Natural killer cell (primary cell): ENCODE results near the gene HSFX3. TPM values are rescaled to one million over a fixed set of nuclear protein-coding genes. Genes with fewer than 3 reads are reported as not detected.

Experiments used
- ATAC-seq, 3 donors: fragments of 150-1000 bp in 2 of 3; fragments of 200-7000 bp in 1 of 3; cut with Tn5 transposase; 1 replicate in 1 of 3; 2 replicates in 2 of 3; pipeline ENCODE4 v1.10.0; 2021; ENCODE audit warnings: mild to moderate bottlenecking in 2 of 3, moderate library complexity in 2 of 3
- DNase-seq, 2 donors: peaks; one replicate each; pipeline versions ENCODE4 v3.0.0 to v3.0.0-alpha.2; 2013 to 2021; ENCODE audit warnings: mixed read lengths in 1 of 2
- H3K27ac ChIP-seq: one replicate; pipeline ENCODE4 v1.5.1; 2013; ENCODE audit warnings: mild to moderate bottlenecking, low read length
- H3K27me3 ChIP-seq: one replicate; pipeline ENCODE4 v1.6.1; 2013; ENCODE audit warnings: low read length; ENCODE audit not compliant: control insufficient read depth, insufficient read depth
- H3K36me3 ChIP-seq: one replicate; pipeline ENCODE4 v1.6.1; 2013; ENCODE audit warnings: low read length; ENCODE audit not compliant: control insufficient read depth, insufficient read depth
- H3K4me1 ChIP-seq: one replicate; pipeline ENCODE4 v1.6.1; 2013; ENCODE audit warnings: low read length; ENCODE audit not compliant: control insufficient read depth, insufficient read depth
- H3K4me3 ChIP-seq: one replicate; pipeline ENCODE4 v1.5.1; 2013; ENCODE audit warnings: low read length
- H3K9me3 ChIP-seq: one replicate; pipeline ENCODE4 v1.6.1; 2013; ENCODE audit warnings: low read length; ENCODE audit not compliant: control insufficient read depth, insufficient read depth
- H3K27ac Mint-ChIP-seq, 2 donors: one replicate each; pipeline ENCODE4 v1.8.0; 2022; ENCODE audit warnings: mild to moderate bottlenecking in 2 of 2, mixed read lengths in 2 of 2, moderate library complexity in 1 of 2
- H3K27me3 Mint-ChIP-seq, 2 donors: one replicate each; pipeline ENCODE4 v1.8.0; 2022; ENCODE audit warnings: low read depth in 2 of 2, mixed read lengths in 2 of 2
- H3K36me3 Mint-ChIP-seq: one replicate; pipeline ENCODE4 v1.8.0; 2022; ENCODE audit warnings: mixed read lengths
- H3K4me1 Mint-ChIP-seq, 2 donors: one replicate each; pipeline ENCODE4 v1.8.0; 2022; ENCODE audit warnings: mixed read lengths in 2 of 2
- H3K4me3 Mint-ChIP-seq: one replicate; pipeline ENCODE4 v1.8.0; 2022; ENCODE audit warnings: mild to moderate bottlenecking, moderate library complexity, mixed read lengths
- H3K9me3 Mint-ChIP-seq, 2 donors: one replicate each; pipeline ENCODE4 v1.8.0; 2022; ENCODE audit warnings: mixed read lengths in 2 of 2
- WGBS: methylation state at CpG from one replicate; pipeline ENCODE4 v1.1.7; 2013; ENCODE audit warnings: missing lambda C conversion rate; ENCODE audit not compliant: insufficient coverage; 5-methylcytosine and 5-hydroxymethylcytosine counted together
- intact Hi-C: fragments of 100-400 bp; cut with micrococcal nuclease; formaldehyde crosslinking; loops from one replicate; pipeline ENCODE4 v1.14.2; 2022
- total RNA-seq, 4 donors: library from RNA; stranded (reverse); fragments of 120-200 nt in 1 of 4; gene quantifications; one replicate each; pipeline versions ENCODE4 v1.2.3 to v1.2.4, GENCODE V29; 2013 to 2022
- TF ChIP-seq, protein P1 (sequence below): fragments of 200-600 bp; IDR thresholded peaks from one replicate; pipeline ENCODE4 v1.8.0; 2022; ENCODE audit warnings: antibody characterized with exemption

Gene HSFX3
- total RNA-seq, 3 donors from 2014 or later (not counting 1 experiment from before 2014, with no cell fraction given) = not detected

GRCh38 chrX:149510386-149510785, 39.3 kb downstream of the HSFX3 start:
- Histone ChIP-seq H3K9me3 (no peaks in the 10 kb centered on the region), H3K27ac (no peak overlapping the region), H3K27me3 (no peaks in the 10 kb centered on the region), H3K4me3 (no peak overlapping the region), H3K36me3 (no peaks in the 10 kb centered on the region), H3K4me1 (peaks cover 42% of the 10 kb centered on the region)
- DNase-seq = no peak
- Mint-ChIP-seq H3K36me3 (no peaks in the 10 kb centered on the region), H3K4me3 (no peak overlapping the region), H3K9me3 (no peaks in the 10 kb centered on the region), H3K27ac (peak overlapping the region in 1 of 2 donors; percentile 8), H3K4me1 (peaks cover 34 to 37% of the 10 kb centered on the region in 2 donors), H3K27me3 (peaks cover 0 to 10% of the 10 kb centered on the region in 2 donors)
- intact Hi-C loops = loop anchor here (5.0 to 10.0 kb wide), 2 partner anchors 122 to 1596 kb away; partner anchors contain the start of genes FMR1 and TMEM185A
- no CpG with 5 or more reads among the region's 4 CpGs for WGBS
- TF ChIP-seq, protein P1, sequence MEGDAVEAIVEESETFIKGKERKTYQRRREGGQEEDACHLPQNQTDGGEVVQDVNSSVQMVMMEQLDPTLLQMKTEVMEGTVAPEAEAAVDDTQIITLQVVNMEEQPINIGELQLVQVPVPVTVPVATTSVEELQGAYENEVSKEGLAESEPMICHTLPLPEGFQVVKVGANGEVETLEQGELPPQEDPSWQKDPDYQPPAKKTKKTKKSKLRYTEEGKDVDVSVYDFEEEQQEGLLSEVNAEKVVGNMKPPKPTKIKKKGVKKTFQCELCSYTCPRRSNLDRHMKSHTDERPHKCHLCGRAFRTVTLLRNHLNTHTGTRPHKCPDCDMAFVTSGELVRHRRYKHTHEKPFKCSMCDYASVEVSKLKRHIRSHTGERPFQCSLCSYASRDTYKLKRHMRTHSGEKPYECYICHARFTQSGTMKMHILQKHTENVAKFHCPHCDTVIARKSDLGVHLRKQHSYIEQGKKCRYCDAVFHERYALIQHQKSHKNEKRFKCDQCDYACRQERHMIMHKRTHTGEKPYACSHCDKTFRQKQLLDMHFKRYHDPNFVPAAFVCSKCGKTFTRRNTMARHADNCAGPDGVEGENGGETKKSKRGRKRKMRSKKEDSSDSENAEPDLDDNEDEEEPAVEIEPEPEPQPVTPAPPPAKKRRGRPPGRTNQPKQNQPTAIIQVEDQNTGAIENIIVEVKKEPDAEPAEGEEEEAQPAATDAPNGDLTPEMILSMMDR = no peak
- ATAC-seq = no peak

DNA sequence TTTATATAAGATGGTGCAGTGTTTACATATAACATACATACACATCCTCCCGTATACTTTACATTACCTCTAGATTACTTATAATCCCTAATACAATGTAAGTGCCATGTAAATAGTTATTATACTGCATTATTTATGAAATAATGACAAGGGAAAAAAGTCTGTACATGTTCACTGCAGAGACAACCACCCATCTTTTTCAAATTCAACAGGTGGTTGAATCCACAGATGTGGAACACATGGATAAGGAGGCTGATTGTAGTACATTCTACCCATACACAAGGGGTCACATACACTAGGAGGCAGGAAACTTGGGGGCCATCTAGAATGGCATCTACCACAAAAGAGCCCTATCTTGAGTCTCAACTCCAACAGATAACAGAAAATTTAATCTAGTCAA, 41.3 kb downstream of the HSFX3 start:
- H3K27ac Mint-ChIP-seq = no peak overlapping the region
- H3K36me3 Mint-ChIP-seq = no peaks in the 10 kb centered on the region
- H3K9me3 ChIP-seq = no peaks in the 10 kb centered on the region
- intact Hi-C loops = loop anchor here (10.0 kb wide), 3 partner anchors 316 to 1186 kb away; partner anchors contain the start of genes EOLA2 and MTMR1
- peaks cover 0 to 10% of the 10 kb centered on the region in 2 donors for H3K27me3 Mint-ChIP-seq
- H3K9me3 Mint-ChIP-seq = no peaks in the 10 kb centered on the region
- peaks cover 36% of the 10 kb centered on the region for H3K4me1 ChIP-seq
- no peak overlapping the region for H3K4me3 ChIP-seq
- H3K4me1 Mint-ChIP-seq = peaks cover 22 to 34% of the 10 kb centered on the region in 2 donors
- WGBS = no CpG with 5 or more reads among the region's 1 CpG
- TF ChIP-seq, protein P1 = no peak
- H3K27ac ChIP-seq = no peak overlapping the region
- DNase-seq = no peak
- H3K27me3 ChIP-seq = no peaks in the 10 kb centered on the region
- no peak for ATAC-seq
- H3K36me3 ChIP-seq = no peaks in the 10 kb centered on the region
- H3K4me3 Mint-ChIP-seq = no peak overlapping the region

DNA sequence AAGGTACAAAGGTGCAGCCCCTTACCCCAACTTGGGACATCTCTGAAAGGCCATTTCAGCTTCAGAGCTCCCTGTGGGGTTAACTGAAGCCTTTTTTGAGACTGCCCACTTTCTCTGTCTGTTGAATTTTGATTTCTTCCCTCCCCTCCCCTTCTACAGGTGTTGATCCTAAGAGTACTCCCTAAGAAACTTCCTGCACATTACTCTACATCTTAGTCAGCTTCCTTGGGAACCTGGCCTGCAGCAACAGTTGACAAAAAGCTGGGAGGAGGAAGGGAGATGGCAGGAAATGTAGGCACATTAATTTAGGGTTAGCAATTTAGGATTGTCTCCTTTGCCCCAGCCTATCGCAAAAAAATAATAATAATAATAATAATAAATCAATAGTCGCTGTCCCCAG, 43.4 kb downstream of the HSFX3 start:
- Histone ChIP-seq H3K27me3 (no peaks in the 10 kb centered on the region), H3K4me3 (no peak overlapping the region), H3K4me1 (peaks cover 39% of the 10 kb centered on the region), H3K36me3 (peaks cover 12% of the 10 kb centered on the region), H3K9me3 (no peaks in the 10 kb centered on the region), H3K27ac (peak overlapping the region; percentile 91)
- Mint-ChIP-seq H3K4me1 (peaks cover 30 to 42% of the 10 kb centered on the region in 2 donors), H3K27ac (peak overlapping the region in 1 of 2 donors; percentile 92), H3K9me3 (no peaks in the 10 kb centered on the region), H3K4me3 (no peak overlapping the region), H3K27me3 (peaks cover 0 to 10% of the 10 kb centered on the region in 2 donors), H3K36me3 (no peaks in the 10 kb centered on the region)
- DNase-seq (no peak), ATAC-seq (no peak)
- no CpG with 5 or more reads among the region's 2 CpGs for whole genome bisulfite sequencing
- TF ChIP-seq, protein P1 = no peak
- intact Hi-C loops = loop anchor here (10.0 kb wide), 3 partner anchors 318 to 1188 kb away; partner anchors contain the start of genes EOLA2 and MTMR1

DNA sequence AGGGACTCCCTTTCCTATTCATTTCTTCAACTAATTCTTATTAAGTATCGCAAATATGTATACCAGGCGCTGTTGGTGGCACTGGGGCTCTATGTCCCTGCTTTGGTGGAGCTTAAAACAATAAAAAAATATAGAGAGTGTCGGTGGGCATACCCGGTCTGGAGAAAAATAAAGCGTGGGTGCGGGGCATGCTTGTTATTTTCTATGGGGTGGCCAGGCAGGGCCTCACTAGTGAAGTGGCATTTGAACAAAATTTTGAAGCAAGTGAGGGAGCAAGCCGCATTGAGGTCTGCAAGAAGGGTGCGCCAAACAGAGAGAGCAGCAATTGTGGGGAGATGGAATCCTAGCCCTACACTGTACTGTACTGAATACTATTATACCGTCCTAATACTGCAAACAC, 44.1 kb downstream of the HSFX3 start:
- H3K4me3 Mint-ChIP-seq = peak overlapping the region; percentile 85
- H3K9me3 Mint-ChIP-seq = no peaks in the 10 kb centered on the region
- no peaks in the 10 kb centered on the region for H3K36me3 Mint-ChIP-seq
- H3K36me3 ChIP-seq = peaks cover 19% of the 10 kb centered on the region
- intact Hi-C loops = loop anchor here (1.0 to 10.0 kb wide), 5 partner anchors 8 to 1189 kb away; partner anchors contain the start of genes EOLA2 and MTMR1
- no peak for DNase-seq
- H3K27ac ChIP-seq = peak overlapping the region; percentile 91
- peaks cover 0 to 10% of the 10 kb centered on the region in 2 donors for H3K27me3 Mint-ChIP-seq
- H3K27me3 ChIP-seq = no peaks in the 10 kb centered on the region
- TF ChIP-seq, protein P1 = no peak
- peaks cover 42% of the 10 kb centered on the region for H3K4me1 ChIP-seq
- no peak for ATAC-seq
- peak overlapping the region; percentile 92 to 99 for H3K27ac Mint-ChIP-seq
- WGBS = 92% methylated on average over 8 of the region's 9 CpGs
- H3K9me3 ChIP-seq = no peaks in the 10 kb centered on the region
- H3K4me3 ChIP-seq = peak overlapping the region; percentile 10
- H3K4me1 Mint-ChIP-seq = peaks cover 37 to 43% of the 10 kb centered on the region in 2 donors
